Measurements from ENCODE around the gene TMEM139. TPM values are rescaled to one million over a fixed set of nuclear protein-coding genes. Genes with fewer than 3 reads are reported as not detected.

Gene TMEM139
- total RNA-seq, 1 experiment from 2014 or later = 1.5 TPM

- H3K36me3 Mint-ChIP-seq = no peaks in the 10 kb centered on the region
- peaks cover 6% of the 10 kb centered on the region for H3K27me3 Mint-ChIP-seq (ENCODE audit: low read depth)
- ChIA-PET CTCF (interaction anchor here (1.0 to 2.0 kb wide), 2 partner anchors 18 to 43 kb away, joined by 3 to 6 read pairs; no protein-coding TSS in a partner anchor), POLR2A (no interaction called here)
- ATAC-seq = no peak
- H3K4me1 Mint-ChIP-seq = peaks cover 4% of the 10 kb centered on the region; the same call in 1 of the 2 replicates
- H3K4me3 Mint-ChIP-seq = no peak overlapping the region
- no peak overlapping the region for H3K27ac Mint-ChIP-seq
- no peak for TF ChIP-seq ZNF121 (CRISPR knock-in tag; IDR thresholded peaks at IDR 0.05)
- TF ChIP-seq CDX4 (CRISPR knock-in tag; IDR thresholded peaks at IDR 0.05; ENCODE audit: borderline replicate concordance) = no peak
- TF ChIP-seq ERG (CRISPR knock-in tag; IDR thresholded peaks at IDR 0.05) = no peak
- no peak for TF ChIP-seq SP1 (CRISPR knock-in tag; conservative IDR thresholded peaks at IDR 0.05)
- TF ChIP-seq RELA (CRISPR knock-in tag; IDR thresholded peaks at IDR 0.05; ENCODE audit: borderline replicate concordance) = no peak
- TF ChIP-seq FOXJ3 (CRISPR knock-in tag; IDR thresholded peaks at IDR 0.05; ENCODE audit: borderline replicate concordance) = no peak
- TF ChIP-seq GABPB1 (CRISPR knock-in tag; IDR thresholded peaks at IDR 0.05) = no peak
- no peak for TF ChIP-seq ELF4 (CRISPR knock-in tag; IDR thresholded peaks at IDR 0.05; ENCODE audit: low read depth)
- TF ChIP-seq MLX (CRISPR knock-in tag; IDR thresholded peaks at IDR 0.05) = no peak
- no peak for TF ChIP-seq E2F5 (CRISPR knock-in tag; IDR thresholded peaks at IDR 0.05)
- no peak for TF ChIP-seq ZNF416 (CRISPR knock-in tag; IDR thresholded peaks at IDR 0.05)
- TF ChIP-seq HMGA2 (CRISPR knock-in tag; IDR thresholded peaks at IDR 0.05) = no peak
- no peak for TF ChIP-seq CREB1 (CRISPR knock-in tag; IDR thresholded peaks at IDR 0.05)
- no peak for DNase-seq (ENCODE audit: low spot score)
- peaks cover 10% of the 10 kb centered on the region for H3K9me3 Mint-ChIP-seq
Measured at GRCh38 chr7:143258831-143259230, 25.9 kb upstream of the TMEM139 start.

- no peak for ATAC-seq
- H3K4me3 Mint-ChIP-seq = no peak overlapping the region
- ChIA-PET POLR2A (no interaction called here), CTCF (interaction anchor here (1.7 kb wide), 1 partner anchor 20 kb away, joined by 6 read pairs; no protein-coding TSS in a partner anchor)
- H3K9me3 Mint-ChIP-seq = peaks cover 4% of the 10 kb centered on the region
- H3K4me1 Mint-ChIP-seq = peaks cover 12% of the 10 kb centered on the region
- peaks cover 14% of the 10 kb centered on the region for H3K27me3 Mint-ChIP-seq (ENCODE audit: low read depth)
- no peaks in the 10 kb centered on the region for H3K36me3 Mint-ChIP-seq
- no peak for DNase-seq (ENCODE audit: low spot score)
- H3K27ac Mint-ChIP-seq = peak overlapping the region; percentile 47; the same call in 1 of the 2 replicates
- TF ChIP-seq NFE2L1 (CRISPR knock-in tag; IDR thresholded peaks at IDR 0.05) (no peak), SMAD3 (CRISPR knock-in tag; IDR thresholded peaks at IDR 0.05; ENCODE audit: borderline replicate concordance) (no peak), CDX4 (CRISPR knock-in tag; IDR thresholded peaks at IDR 0.05; ENCODE audit: borderline replicate concordance) (no peak), ZBTB21 (CRISPR knock-in tag; IDR thresholded peaks at IDR 0.05; ENCODE audit: borderline replicate concordance) (no peak), ATF2 (CRISPR knock-in tag; IDR thresholded peaks at IDR 0.05; ENCODE audit: borderline replicate concordance, low read depth) (no peak), JAZF1 (CRISPR knock-in tag; IDR thresholded peaks at IDR 0.05) (no peak), ZNF263 (CRISPR knock-in tag; IDR thresholded peaks at IDR 0.05; ENCODE audit: low read depth) (no peak), FOXP1 (CRISPR knock-in tag; IDR thresholded peaks at IDR 0.05; ENCODE audit: borderline replicate concordance) (no peak), NR1H2 (CRISPR knock-in tag; IDR thresholded peaks at IDR 0.05) (no peak), E2F4 (CRISPR knock-in tag; IDR thresholded peaks at IDR 0.05; ENCODE audit: borderline replicate concordance, low read depth) (no peak), ZNF281 (CRISPR knock-in tag; IDR thresholded peaks at IDR 0.05) (no peak), ERG (CRISPR knock-in tag; IDR thresholded peaks at IDR 0.05) (no peak)
Measured at GRCh38 chr7:143259765-143260164, 25.0 kb upstream of the TMEM139 start.
